Mesothelial cell of epicardium (in vitro differentiated cells): Measurements from ENCODE around the gene COL23A1. TPM values are rescaled to one million over a fixed set of nuclear protein-coding genes. Genes with fewer than 3 reads are reported as not detected.

ENCODE experiments used
- DNase-seq, 2 experiments: peaks; one replicate each; pipeline ENCODE4 v3.0.0; 2021; ENCODE audit warnings: low spot score in 2 of 2; ENCODE audit not compliant: unreplicated experiment in 2 of 2
- H3K27ac Mint-ChIP-seq: 2 replicates; pipeline ENCODE4 v1.8.0; 2021; ENCODE audit warnings: mixed read lengths
- H3K27me3 Mint-ChIP-seq: 2 replicates; pipeline ENCODE4 v1.8.0; 2021; ENCODE audit warnings: low read depth, mixed read lengths
- H3K36me3 Mint-ChIP-seq: 2 replicates; pipeline ENCODE4 v1.8.0; 2021; ENCODE audit warnings: mixed read lengths
- H3K4me1 Mint-ChIP-seq: 2 replicates; pipeline ENCODE4 v1.8.0; 2021; ENCODE audit warnings: mixed read lengths
- H3K4me3 Mint-ChIP-seq: 2 replicates; pipeline ENCODE4 v1.8.0; 2021; ENCODE audit warnings: mild to moderate bottlenecking, moderate library complexity, mixed read lengths
- H3K9me3 Mint-ChIP-seq: 2 replicates; pipeline ENCODE4 v1.8.0; 2021; ENCODE audit warnings: mixed read lengths
- CTCF ChIP-seq: fragments of 200-600 bp; sonication (generic); IDR thresholded peaks from one replicate; pipeline ENCODE4 v1.5.0; 2021; ENCODE audit warnings: antibody characterized with exemption; ENCODE audit not compliant: unreplicated experiment
- total RNA-seq: library from RNA; stranded (reverse); gene quantifications from 3 replicates; pipeline ENCODE4 v1.2.1, GENCODE V29; 2021

The COL23A1 gene
- total RNA-seq, 1 donor from 2014 or later: 13.6 TPM

GRCh38 chr5:178312880-178313282, 277.3 kb downstream of the COL23A1 start:
- no peak overlapping the region for H3K4me3 Mint-ChIP-seq
- no peak for TF ChIP-seq CTCF
- H3K27me3 Mint-ChIP-seq: no peaks in the 10 kb centered on the region
- H3K27ac Mint-ChIP-seq: peak overlapping the region; percentile 35
- DNase-seq: no peak
- H3K36me3 Mint-ChIP-seq: no peaks in the 10 kb centered on the region
- peaks cover 6% of the 10 kb centered on the region for H3K9me3 Mint-ChIP-seq
- H3K4me1 Mint-ChIP-seq: peaks cover 21% of the 10 kb centered on the region

GRCh38 chr5:178310130-178310865, 279.9 kb downstream of the COL23A1 start:
- Mint-ChIP-seq H3K4me1 (peaks cover 41% of the 10 kb centered on the region), H3K9me3 (no peaks in the 10 kb centered on the region), H3K36me3 (no peaks in the 10 kb centered on the region), H3K27ac (no peak overlapping the region), H3K4me3 (no peak overlapping the region), H3K27me3 (no peaks in the 10 kb centered on the region)
- TF ChIP-seq CTCF: no peak
- DNase-seq: peak in 1 of 2 experiments; percentile 18

GRCh38 chr5:178309271-178310013, 280.8 kb downstream of the COL23A1 start:
- H3K4me3 Mint-ChIP-seq: no peak overlapping the region
- H3K27ac Mint-ChIP-seq: no peak overlapping the region
- DNase-seq: peak in 1 of 2 experiments; percentile 9

GRCh38 chr5:178308541-178309092, 281.6 kb downstream of the COL23A1 start:
- TF ChIP-seq CTCF: no peak
- DNase-seq: peak in 1 of 2 experiments; percentile 10

More at GRCh38 chr5:178309271-178310013, 280.8 kb downstream of the COL23A1 start:
- Mint-ChIP-seq H3K9me3 (no peaks in the 10 kb centered on the region), H3K4me1 (peaks cover 48% of the 10 kb centered on the region), H3K36me3 (no peaks in the 10 kb centered on the region), H3K27me3 (no peaks in the 10 kb centered on the region)
- TF ChIP-seq CTCF: no peak

GRCh38 chr5:178307267-178308045, 282.7 kb downstream of the COL23A1 start:
- peak overlapping the region; percentile 17 for H3K27ac Mint-ChIP-seq
- H3K4me3 Mint-ChIP-seq: no peak overlapping the region
- no peak for TF ChIP-seq CTCF
- no peaks in the 10 kb centered on the region for H3K27me3 Mint-ChIP-seq
- DNase-seq: peak in 1 of 2 experiments; percentile 20
- no peaks in the 10 kb centered on the region for H3K9me3 Mint-ChIP-seq
- no peaks in the 10 kb centered on the region for H3K36me3 Mint-ChIP-seq
- peaks cover 40% of the 10 kb centered on the region for H3K4me1 Mint-ChIP-seq

More at GRCh38 chr5:178308541-178309092, 281.6 kb downstream of the COL23A1 start:
- no peak overlapping the region for H3K4me3 Mint-ChIP-seq
- no peaks in the 10 kb centered on the region for H3K27me3 Mint-ChIP-seq
- no peaks in the 10 kb centered on the region for H3K9me3 Mint-ChIP-seq
- no peaks in the 10 kb centered on the region for H3K36me3 Mint-ChIP-seq
- no peak overlapping the region for H3K27ac Mint-ChIP-seq
- peaks cover 45% of the 10 kb centered on the region for H3K4me1 Mint-ChIP-seq
